Stimulated activated CD4-positive, alpha-beta T cell treated with anti-CD3 and anti-CD28 coated beads, Interleukin-12 subunit alpha, Interleukin-12 subunit beta, amount 100 ng/mL, for 24 hours (primary cell): ENCODE measurements around the gene EGLN2.
A peak's percentile ranks its signal among the peaks of the same experiment; 100 is the strongest.
"Not testable (repeated sequence)": the region's sequence is repeated elsewhere in the genome, so short reads cannot be mapped to it uniquely, and the experiment has no call there.

Source experiments
- DNase-seq, 2 experiments: peaks; one replicate each; pipeline ENCODE4 v3.0.0-alpha.2; 2020; ENCODE audit warnings: low read depth in 2 of 2

Gene EGLN2

GRCh38 chr19:40776932-40777644 is 21.9 kb upstream of the EGLN2 start:
- DNase-seq, result peak; percentile 71 to 88

- no peak for DNase-seq
Observed at GRCh38 chr19:40777645-40777936, 21.4 kb upstream of the EGLN2 start.

- DNase-seq, result peak; percentile 98 to 100
Observed at GRCh38 chr19:40777937-40778705, 20.9 kb upstream of the EGLN2 start, which contains the start of gene RAB4B. TSS of gene RAB4B (plus strand) at chr19:40778247. CDS start at chr19:40778376, 129 bp downstream.

GRCh38 chr19:40778706-40779284 is 20.2 kb upstream of the EGLN2 start:
- DNase-seq, result no peak

GRCh38 chr19:40780582-40780981 is 18.4 kb upstream of the EGLN2 start:
- DNase-seq, result no peak

GRCh38 chr19:40781140-40781539 is 17.9 kb upstream of the EGLN2 start:
- no peak for DNase-seq

- no peak for DNase-seq
Observed at GRCh38 chr19:40783711-40784110, 15.3 kb upstream of the EGLN2 start.

GRCh38 chr19:40784146-40784545 is 14.8 kb upstream of the EGLN2 start:
- DNase-seq, result not testable (repeated sequence)

- no peak for DNase-seq
Observed at GRCh38 chr19:40785526-40785925, 13.5 kb upstream of the EGLN2 start.

- DNase-seq, result no peak
Observed at GRCh38 chr19:40786060-40787037, 12.6 kb upstream of the EGLN2 start.

GRCh38 chr19:40791349-40791748 is 7.6 kb upstream of the EGLN2 start:
- DNase-seq, result no peak

- DNase-seq, result no peak
Observed at GRCh38 chr19:40791996-40792395, 7.0 kb upstream of the EGLN2 start.

- DNase-seq, result no peak
Observed at GRCh38 chr19:40797166-40797962, 1.6 kb upstream of the EGLN2 start.

GRCh38 chr19:40797963-40798682 is 868 bp upstream of the EGLN2 start:
- DNase-seq, result peak in 1 of 2 experiments; percentile 47

GRCh38 chr19:40799558-40800338 is 757 bp downstream of the EGLN2 start:
- no peak for DNase-seq

- DNase-seq, result no peak
Observed at GRCh38 chr19:40800339-40800996, 1.5 kb downstream of the EGLN2 start.

GRCh38 chr19:40800997-40801377 is 2.0 kb downstream of the EGLN2 start:
- no peak for DNase-seq

GRCh38 chr19:40801426-40802299 is 2.7 kb downstream of the EGLN2 start:
- DNase-seq, result no peak
